SIG-M5 treated with dmso at 0.1 percent for 504 hours (cell line): ENCODE measurements around the gene C10orf143.

Source experiments
- DNase-seq: peaks from one replicate; lab custom pipeline; 2025; ENCODE audit not compliant: unreplicated experiment; lab: John Stamatoyannopoulos, UW

Gene C10orf143

GRCh38 chr10:130017631-130018022, 93.0 kb downstream of the C10orf143 start:
- DNase-seq, result no peak

- DNase-seq, result no peak
These were observed 93.5 kb downstream of the C10orf143 start for GRCh38 chr10:130016993-130017630.

GRCh38 chr10:130016095-130016494, 94.5 kb downstream of the C10orf143 start:
- DNase-seq, result no peak

DNA sequence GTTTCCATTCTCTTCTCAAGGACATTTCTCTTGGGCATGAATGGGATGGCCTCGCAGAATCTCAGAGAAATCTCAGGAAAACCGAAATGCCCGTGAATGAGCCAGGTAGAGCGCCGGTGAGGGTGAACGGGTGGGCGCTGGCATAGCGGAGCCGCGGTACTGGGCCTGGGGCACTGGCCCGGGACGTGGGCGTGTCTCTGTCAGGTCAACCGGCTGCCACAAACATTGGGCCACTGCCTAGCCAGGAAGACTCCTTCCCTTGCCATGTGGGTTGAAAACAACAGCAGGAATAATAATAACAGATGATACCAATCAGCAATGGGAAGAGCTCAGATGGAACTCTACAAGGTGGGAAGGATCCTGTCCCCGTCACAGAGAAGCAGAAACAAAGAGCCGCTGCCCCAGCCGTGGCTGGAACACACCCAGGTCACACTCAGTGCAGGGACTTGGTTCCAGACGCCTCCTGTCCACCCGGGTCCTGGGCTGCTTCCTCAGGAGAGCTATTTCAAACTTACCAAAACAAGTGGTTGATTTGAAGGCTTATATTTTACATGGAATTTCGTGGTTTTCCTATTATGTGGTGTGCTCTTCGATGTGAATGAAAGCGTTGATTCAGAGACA, 95.4 kb downstream of the C10orf143 start:
- DNase-seq, result no peak

GRCh38 chr10:130014263-130015074, 96.2 kb downstream of the C10orf143 start:
- DNase-seq, result no peak
